Lung (tissue), 12 donors: ENCODE data around the gene LMOD3. TPM values are rescaled to one million over a fixed set of nuclear protein-coding genes. Genes with fewer than 3 reads are reported as not detected.

Source experiments
- ATAC-seq: fragments of 200-7000 bp; cut with Tn5 transposase; one replicate; pipeline ENCODE4 v1.9.1; 2020; ENCODE audit warnings: moderate number of reproducible peaks; ENCODE audit not compliant: insufficient read depth, low FRiP score
- DNase-seq, 3 donors: peaks; one replicate each; pipeline ENCODE4 v3.0.0-alpha.2; 2013 to 2017
- H3K27ac ChIP-seq, 2 donors: one replicate each; pipeline ENCODE4 v1.5.1; 2013; ENCODE audit warnings: mild to moderate bottlenecking in 2 of 2, moderate library complexity in 2 of 2, control low read depth in 1 of 2, inconsistent platforms in 1 of 2, low read depth in 1 of 2, low read length in 1 of 2
- H3K27me3 ChIP-seq, 3 donors: one replicate each; pipeline ENCODE4 v1.5.1; 2013; ENCODE audit warnings: low read length in 2 of 3; ENCODE audit not compliant: control insufficient read depth in 3 of 3, insufficient read depth in 3 of 3
- H3K36me3 ChIP-seq, 4 donors: one replicate each; pipeline ENCODE4 v1.5.1; 2013; ENCODE audit warnings: low read length in 4 of 4, mild to moderate bottlenecking in 1 of 4, moderate library complexity in 1 of 4; ENCODE audit not compliant: control insufficient read depth in 4 of 4, insufficient read depth in 4 of 4
- H3K4me1 ChIP-seq, 5 donors: one replicate each; pipeline ENCODE4 v1.5.1; 2013; ENCODE audit warnings: low read length in 5 of 5, mild to moderate bottlenecking in 2 of 5, moderate library complexity in 1 of 5; ENCODE audit not compliant: control insufficient read depth in 5 of 5, insufficient read depth in 5 of 5
- H3K4me3 ChIP-seq: one replicate; pipeline ENCODE4 v1.5.1; 2013; ENCODE audit warnings: mild to moderate bottlenecking, control low read depth, moderate library complexity
- H3K9ac ChIP-seq, 2 donors: one replicate each; pipeline ENCODE4 v1.5.1; 2013; ENCODE audit warnings: low read length in 2 of 2, control low read depth in 1 of 2; ENCODE audit not compliant: insufficient read depth in 1 of 2
- H3K9me3 ChIP-seq, 4 donors: one replicate each; pipeline ENCODE4 v1.5.1; 2013; ENCODE audit warnings: low read length in 3 of 4, mild to moderate bottlenecking in 1 of 4, moderate library complexity in 1 of 4; ENCODE audit not compliant: control insufficient read depth in 4 of 4, insufficient read depth in 3 of 4
- WGBS, 2 donors: extraction: QIAGEN DNeasy Blood & Tissue Kit; methylation state at CpG; one replicate each; pipeline ENCODE4 v1.1.7; 2013; 5-methylcytosine and 5-hydroxymethylcytosine counted together
- polyA plus RNA-seq, 2 donors: library from polyadenylated mRNA; stranded (reverse); fragments of 200-250 nt; gene quantifications; one replicate each; pipeline ENCODE4 v1.2.1, GENCODE V29; 2013
- total RNA-seq, 2 donors: library from RNA; depleted of rRNA in 1 of 2; stranded (reverse); fragments of >200 nt in 1 of 2; gene quantifications; one replicate each; pipeline ENCODE4 v1.2.1, GENCODE V29; 2014 to 2021
- TF ChIP-seq, protein P1 (sequence below): IDR thresholded peaks from 2 replicates; pipeline ENCODE4 v1.5.1; 2012; ENCODE audit warnings: mild to moderate bottlenecking; ENCODE audit errors: control extremely low read depth, extremely low read depth
- donor health status: control.
- donor health status: control.
- donor health status: Bipolar disorder and iron deficiency.
- donor health status: healthy.
- donor health status: DM: yes; HTN: yes; CAD: no.

LMOD3 gene
- total and polyA plus RNA-seq, 4 donors: 0.08 to 0.14 (median 0.12) TPM

DNA sequence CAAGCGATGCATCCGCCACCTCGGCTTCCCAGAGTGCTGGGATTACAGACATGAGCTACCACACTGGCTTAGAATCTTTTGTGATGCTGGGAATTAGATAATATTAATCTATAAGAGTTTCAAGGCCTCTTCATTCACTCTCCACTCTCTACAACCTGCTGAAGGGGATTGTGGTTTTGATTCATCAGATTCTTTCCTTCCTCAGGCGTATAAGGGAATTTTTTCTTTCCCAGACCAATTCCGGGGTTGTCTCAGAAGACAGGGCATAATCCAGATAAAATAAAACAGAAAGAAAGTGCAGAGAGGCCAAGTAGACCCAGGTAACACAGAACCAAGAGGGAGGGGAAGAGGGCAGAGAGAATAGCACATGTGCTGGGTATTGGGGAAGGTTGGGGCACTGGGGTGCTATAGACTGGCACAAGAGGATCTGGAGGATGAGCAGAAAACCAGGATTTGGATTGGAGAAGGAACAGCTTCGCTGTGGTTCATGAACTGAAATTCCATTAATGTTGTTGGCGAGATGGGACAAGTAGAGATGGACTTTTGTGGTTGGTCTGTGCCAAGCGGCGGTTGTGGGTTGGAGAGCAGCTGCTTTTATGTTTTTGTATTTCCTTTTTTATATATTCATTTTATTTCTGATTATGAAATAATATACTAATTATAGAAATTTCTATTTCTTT is 24.8 kb downstream of the LMOD3 start:
- Histone ChIP-seq H3K4me3 (no peak overlapping the region), H3K36me3 (peaks cover 4 to 13% (median 8%) of the 10 kb centered on the region in 4 donors), H3K9me3 (no peaks in the 10 kb centered on the region), H3K27me3 (no peaks in the 10 kb centered on the region), H3K4me1 (peaks cover 0 to 26% (median 3%) of the 10 kb centered on the region in 5 donors), H3K27ac (no peak overlapping the region), H3K9ac (no peak overlapping the region)
- WGBS, 2 donors: 60 to 80% methylated on average over 9 of the region's 9 CpGs
- DNase-seq: no peak
- TF ChIP-seq, protein P1, sequence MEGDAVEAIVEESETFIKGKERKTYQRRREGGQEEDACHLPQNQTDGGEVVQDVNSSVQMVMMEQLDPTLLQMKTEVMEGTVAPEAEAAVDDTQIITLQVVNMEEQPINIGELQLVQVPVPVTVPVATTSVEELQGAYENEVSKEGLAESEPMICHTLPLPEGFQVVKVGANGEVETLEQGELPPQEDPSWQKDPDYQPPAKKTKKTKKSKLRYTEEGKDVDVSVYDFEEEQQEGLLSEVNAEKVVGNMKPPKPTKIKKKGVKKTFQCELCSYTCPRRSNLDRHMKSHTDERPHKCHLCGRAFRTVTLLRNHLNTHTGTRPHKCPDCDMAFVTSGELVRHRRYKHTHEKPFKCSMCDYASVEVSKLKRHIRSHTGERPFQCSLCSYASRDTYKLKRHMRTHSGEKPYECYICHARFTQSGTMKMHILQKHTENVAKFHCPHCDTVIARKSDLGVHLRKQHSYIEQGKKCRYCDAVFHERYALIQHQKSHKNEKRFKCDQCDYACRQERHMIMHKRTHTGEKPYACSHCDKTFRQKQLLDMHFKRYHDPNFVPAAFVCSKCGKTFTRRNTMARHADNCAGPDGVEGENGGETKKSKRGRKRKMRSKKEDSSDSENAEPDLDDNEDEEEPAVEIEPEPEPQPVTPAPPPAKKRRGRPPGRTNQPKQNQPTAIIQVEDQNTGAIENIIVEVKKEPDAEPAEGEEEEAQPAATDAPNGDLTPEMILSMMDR: no peak
- ATAC-seq: no peak

GRCh38 chr3:69096299-69096698 is 26.1 kb downstream of the LMOD3 start:
- Histone ChIP-seq H3K9ac (no peak overlapping the region), H3K27me3 (no peaks in the 10 kb centered on the region)

DNA sequence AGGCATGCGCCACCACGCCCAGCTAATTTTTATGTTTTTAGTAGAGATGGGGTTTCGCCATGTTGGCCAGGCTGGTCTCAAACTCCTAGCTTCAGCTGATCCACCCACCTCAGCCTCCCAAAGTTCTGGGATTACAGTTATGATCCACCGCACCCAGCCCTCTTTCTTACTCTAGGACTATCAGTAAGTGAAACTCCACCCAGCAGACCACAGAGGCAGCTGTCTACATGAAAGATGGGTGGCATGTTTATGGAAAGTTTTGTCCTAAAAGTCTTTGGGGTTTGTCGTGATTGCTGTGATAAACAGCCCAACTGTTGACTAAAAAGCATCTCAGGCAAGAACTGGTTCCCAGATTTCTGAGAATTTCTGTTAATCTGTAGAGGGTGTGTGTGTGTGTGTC is 26.8 kb downstream of the LMOD3 start:
- H3K9me3 ChIP-seq: no peaks in the 10 kb centered on the region
- WGBS, 2 donors: 69 to 71% methylated on average over 5 of the region's 5 CpGs
- H3K36me3 ChIP-seq: peaks cover 0 to 5% (median 4%) of the 10 kb centered on the region in 4 donors
- ATAC-seq: no peak
- H3K4me1 ChIP-seq: peaks cover 0 to 20% (median 5%) of the 10 kb centered on the region in 5 donors
- H3K4me3 ChIP-seq: no peak overlapping the region
- no peak overlapping the region for H3K27ac ChIP-seq
- no peaks in the 10 kb centered on the region for H3K27me3 ChIP-seq
- DNase-seq: peak in 1 of 3 donors; percentile 19
- no peak overlapping the region for H3K9ac ChIP-seq
- TF ChIP-seq, protein P1: no peak

More at GRCh38 chr3:69096299-69096698, 26.1 kb downstream of the LMOD3 start:
- WGBS, 2 donors: 85 to 94% methylated on average over 3 to 5 of the region's 5 CpGs
- H3K27ac ChIP-seq: no peak overlapping the region
- TF ChIP-seq, protein P1: no peak
- ATAC-seq (no peak), DNase-seq (no peak)
- peaks cover 0 to 22% (median 5%) of the 10 kb centered on the region in 5 donors for H3K4me1 ChIP-seq
- H3K36me3 ChIP-seq: peaks cover 0 to 4% (median 4%) of the 10 kb centered on the region in 4 donors
- no peak overlapping the region for H3K4me3 ChIP-seq
- H3K9me3 ChIP-seq: no peaks in the 10 kb centered on the region
